WTC11 (cell line): ENCODE measurements around the gene FBXL14. TPM values are rescaled to one million over a fixed set of nuclear protein-coding genes. Genes with fewer than 3 reads are reported as not detected.

Experiments used
- ATAC-seq: fragments of 200-7000 bp; cut with Tn5 transposase; 2 replicates; pipeline ENCODE4 v1.10.0; 2021; ENCODE audit warnings: mild to moderate bottlenecking, moderate library complexity
- CTCF ChIA-PET: fragments of 300-600 bp; sonication (Branson Sonifier 250); formaldehyde crosslinking; loops from one replicate; lab custom pipeline; 2021; ENCODE audit warnings: antibody characterized with exemption; lab: Charles Lee
- POLR2A ChIA-PET: fragments of 350-600 bp; sonication (Branson Sonifier 250); formaldehyde crosslinking; loops from one replicate; lab custom pipeline; 2021; ENCODE audit warnings: antibody characterized with exemption; lab: Charles Lee
- DNase-seq: peaks from one replicate; pipeline ENCODE4 v3.0.0; 2021; ENCODE audit warnings: low spot score
- H3K27ac Mint-ChIP-seq: 2 replicates; pipeline ENCODE4 v1.8.0; 2021; ENCODE audit warnings: mixed read lengths
- H3K27me3 Mint-ChIP-seq: 2 replicates; pipeline ENCODE4 v1.8.0; 2021; ENCODE audit warnings: low read depth, mild to moderate bottlenecking, moderate library complexity, mixed read lengths
- H3K36me3 Mint-ChIP-seq: 2 replicates; pipeline ENCODE4 v1.8.0; 2021; ENCODE audit warnings: mixed read lengths
- H3K4me1 Mint-ChIP-seq: 2 replicates; pipeline ENCODE4 v1.8.0; 2022; ENCODE audit warnings: mixed read lengths
- H3K4me3 Mint-ChIP-seq: 2 replicates; pipeline ENCODE4 v1.8.0; 2021; ENCODE audit warnings: mild to moderate bottlenecking, moderate library complexity, mixed read lengths
- H3K9me3 Mint-ChIP-seq: 2 replicates; pipeline ENCODE4 v1.8.0; 2021; ENCODE audit warnings: mixed read lengths
- AFF4 ChIP-seq: sonication (generic); formaldehyde crosslinking; IDR thresholded peaks from 2 replicates; pipeline ENCODE4 v1.8.1; 2023; ENCODE audit warnings: mild to moderate bottlenecking, missing genetic modification reagents, borderline replicate concordance
- ARID4B ChIP-seq: sonication (generic); formaldehyde crosslinking; IDR thresholded peaks from 2 replicates; pipeline ENCODE4 v1.8.0; 2023; ENCODE audit warnings: missing genetic modification reagents, mild to moderate bottlenecking, borderline replicate concordance
- ERG ChIP-seq: fragments of 250-450 bp; sonication (Bioruptor Pico); IDR thresholded peaks from 2 replicates; pipeline ENCODE4 v1.8.0; 2021; ENCODE audit warnings: mild to moderate bottlenecking
- ESRRA ChIP-seq: sonication (generic); formaldehyde crosslinking; IDR thresholded peaks from 2 replicates; pipeline ENCODE4 v1.8.1; 2022; ENCODE audit warnings: mild to moderate bottlenecking, missing genetic modification reagents, borderline replicate concordance
- FOXK1 ChIP-seq: sonication (generic); formaldehyde crosslinking; IDR thresholded peaks from 2 replicates; pipeline ENCODE4 v1.8.0; 2022; ENCODE audit warnings: mild to moderate bottlenecking, moderate library complexity, missing genetic modification reagents
- FOXP1 ChIP-seq: sonication (generic); formaldehyde crosslinking; IDR thresholded peaks from 2 replicates; pipeline ENCODE4 v1.8.0; 2022; ENCODE audit warnings: missing genetic modification reagents, mild to moderate bottlenecking, moderate library complexity, borderline replicate concordance
- HMGXB4 ChIP-seq: sonication (generic); formaldehyde crosslinking; IDR thresholded peaks from 2 replicates; pipeline ENCODE4 v1.8.1; 2023; ENCODE audit warnings: mild to moderate bottlenecking, moderate library complexity, missing genetic modification reagents
- JUN ChIP-seq: sonication (generic); formaldehyde crosslinking; IDR thresholded peaks from 2 replicates; pipeline ENCODE4 v1.8.0; 2023; ENCODE audit warnings: mild to moderate bottlenecking, missing genetic modification reagents
- MXD4 ChIP-seq: fragments of 250-450 bp; sonication (Bioruptor Pico); IDR thresholded peaks from 2 replicates; pipeline ENCODE4 v1.8.0; 2021; ENCODE audit warnings: mild to moderate bottlenecking, moderate library complexity, borderline replicate concordance
- NFATC4 ChIP-seq: fragments of 250-450 bp; sonication (Bioruptor Pico); IDR thresholded peaks from 2 replicates; pipeline ENCODE4 v1.9.0; 2021; ENCODE audit warnings: mild to moderate bottlenecking
- TP53 ChIP-seq: sonication (generic); formaldehyde crosslinking; IDR thresholded peaks from 2 replicates; pipeline ENCODE4 v1.8.1; 2023; ENCODE audit warnings: mild to moderate bottlenecking, missing genetic modification reagents
- ZNF138 ChIP-seq: sonication (generic); formaldehyde crosslinking; conservative IDR thresholded peaks from 2 replicates; pipeline ENCODE4 v1.8.1; 2022; ENCODE audit warnings: mild to moderate bottlenecking, moderate library complexity, missing genetic modification reagents
- ZNF232 ChIP-seq: sonication (generic); formaldehyde crosslinking; IDR thresholded peaks from 2 replicates; pipeline ENCODE4 v1.8.0; 2022; ENCODE audit warnings: mild to moderate bottlenecking, missing genetic modification reagents
- ZNF317 ChIP-seq: sonication (generic); formaldehyde crosslinking; IDR thresholded peaks from 2 replicates; pipeline ENCODE4 v1.8.1; 2023; ENCODE audit warnings: low read depth, mild to moderate bottlenecking, moderate library complexity, missing genetic modification reagents, borderline replicate concordance
- ZNF396 ChIP-seq: fragments of 250-450 bp; sonication (Bioruptor Pico); IDR thresholded peaks from 2 replicates; pipeline ENCODE4 v1.8.0; 2021; ENCODE audit warnings: mild to moderate bottlenecking, moderate library complexity, borderline replicate concordance
- ZNF671 ChIP-seq: fragments of 250-450 bp; sonication (Bioruptor Pico); IDR thresholded peaks from 2 replicates; pipeline ENCODE4 v1.8.0; 2021; ENCODE audit warnings: mild to moderate bottlenecking
- ZSCAN18 ChIP-seq: fragments of 250-450 bp; sonication (Bioruptor Pico); IDR thresholded peaks from 2 replicates; pipeline ENCODE4 v2.1.2; 2022; ENCODE audit warnings: mild to moderate bottlenecking, moderate library complexity
- total RNA-seq: library from RNA; stranded (reverse); gene quantifications from 3 replicates; pipeline ENCODE4 v1.2.3, GENCODE V29; 2021

Gene FBXL14
- total RNA-seq, 1 experiment from 2014 or later, result 12.0 TPM

GRCh38 chr12:1536817-1537216 lies 57.6 kb downstream of the FBXL14 start:
- CTCF ChIA-PET, result interaction anchor here (1.6 to 1.7 kb wide), 2 partner anchors 19 to 419 kb away, joined by 4 to 5 read pairs; no protein-coding TSS in a partner anchor
- DNase-seq, result no peak
- Mint-ChIP-seq H3K9me3 (no peaks in the 10 kb centered on the region), H3K4me1 (no peaks in the 10 kb centered on the region), H3K4me3 (no peak overlapping the region), H3K36me3 (no peaks in the 10 kb centered on the region)
- TF ChIP-seq JUN (CRISPR knock-in tag) (no peak), AFF4 (CRISPR knock-in tag) (no peak), TP53 (CRISPR knock-in tag) (no peak), ZNF671 (CRISPR knock-in tag) (no peak), ARID4B (CRISPR knock-in tag) (no peak), HMGXB4 (no peak), ZNF396 (CRISPR knock-in tag) (no peak), NFATC4 (CRISPR knock-in tag) (no peak), MXD4 (CRISPR knock-in tag) (no peak), ESRRA (CRISPR knock-in tag) (no peak), ZSCAN18 (no peak), FOXP1 (CRISPR knock-in tag) (no peak)
- TF ChIP-seq, all 79 proteins: peak for 0
- ATAC-seq, result no peak
- Mint-ChIP-seq H3K27ac (no peak overlapping the region), H3K27me3 (peaks cover 45% of the 10 kb centered on the region)
- POLR2A ChIA-PET, result no interaction called here

GRCh38 chr12:1534748-1535147 lies 59.6 kb downstream of the FBXL14 start:
- ATAC-seq, result no peak
- ChIA-PET CTCF (interaction anchor here (1.2 to 1.4 kb wide), 3 partner anchors 18 to 417 kb away, joined by 5 read pairs; no protein-coding TSS in a partner anchor), POLR2A (no interaction called here)
- Mint-ChIP-seq H3K4me1 (no peaks in the 10 kb centered on the region), H3K9me3 (no peaks in the 10 kb centered on the region), H3K36me3 (no peaks in the 10 kb centered on the region), H3K27me3 (peaks cover 54% of the 10 kb centered on the region), H3K27ac (no peak overlapping the region), H3K4me3 (no peak overlapping the region)
- TF ChIP-seq ZNF138 (CRISPR knock-in tag) (no peak), FOXK1 (CRISPR knock-in tag) (no peak), ARID4B (CRISPR knock-in tag) (no peak), ZNF232 (CRISPR knock-in tag) (no peak), NFATC4 (CRISPR knock-in tag) (no peak), ERG (CRISPR knock-in tag) (no peak), ZNF317 (CRISPR knock-in tag) (no peak)
- no peak for DNase-seq
